Measurements from ENCODE around the gene THG1L. TPM values are rescaled to one million over a fixed set of nuclear protein-coding genes. Genes with fewer than 3 reads are reported as not detected.

The THG1L gene
- total RNA-seq, 1 donor from 2014 or later = 10.7 TPM

DNA sequence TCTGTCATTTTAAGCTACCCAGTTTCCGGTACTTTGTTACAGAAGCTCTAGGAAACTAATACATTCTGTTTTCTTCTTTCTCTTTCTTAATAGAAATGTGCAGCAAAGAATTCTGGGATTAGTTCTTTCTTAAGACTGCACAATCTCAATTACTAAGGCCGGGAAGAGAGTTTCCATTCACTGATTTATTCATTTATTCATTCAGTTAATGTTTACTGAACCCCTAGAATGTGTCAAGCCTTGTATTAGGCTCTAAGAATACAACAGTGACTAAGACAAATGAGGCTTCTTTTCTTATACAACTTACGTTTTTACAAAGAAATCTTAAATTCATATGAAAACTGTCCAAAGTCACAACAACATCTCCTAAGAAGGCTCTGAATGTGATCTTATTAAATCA is 27.5 kb upstream of the THG1L start:
- TF ChIP-seq, protein P1, sequence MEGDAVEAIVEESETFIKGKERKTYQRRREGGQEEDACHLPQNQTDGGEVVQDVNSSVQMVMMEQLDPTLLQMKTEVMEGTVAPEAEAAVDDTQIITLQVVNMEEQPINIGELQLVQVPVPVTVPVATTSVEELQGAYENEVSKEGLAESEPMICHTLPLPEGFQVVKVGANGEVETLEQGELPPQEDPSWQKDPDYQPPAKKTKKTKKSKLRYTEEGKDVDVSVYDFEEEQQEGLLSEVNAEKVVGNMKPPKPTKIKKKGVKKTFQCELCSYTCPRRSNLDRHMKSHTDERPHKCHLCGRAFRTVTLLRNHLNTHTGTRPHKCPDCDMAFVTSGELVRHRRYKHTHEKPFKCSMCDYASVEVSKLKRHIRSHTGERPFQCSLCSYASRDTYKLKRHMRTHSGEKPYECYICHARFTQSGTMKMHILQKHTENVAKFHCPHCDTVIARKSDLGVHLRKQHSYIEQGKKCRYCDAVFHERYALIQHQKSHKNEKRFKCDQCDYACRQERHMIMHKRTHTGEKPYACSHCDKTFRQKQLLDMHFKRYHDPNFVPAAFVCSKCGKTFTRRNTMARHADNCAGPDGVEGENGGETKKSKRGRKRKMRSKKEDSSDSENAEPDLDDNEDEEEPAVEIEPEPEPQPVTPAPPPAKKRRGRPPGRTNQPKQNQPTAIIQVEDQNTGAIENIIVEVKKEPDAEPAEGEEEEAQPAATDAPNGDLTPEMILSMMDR (conservative IDR thresholded peaks at IDR 0.05; ENCODE audit: low read depth, low read length) = no peak
- H3K4me3 ChIP-seq (ENCODE audit: low read depth, low read length) = no peak overlapping the region
- DNase-seq (ENCODE audit: low read depth) = peak; percentile 49

GRCh38 chr5:157708866-157709265 is 22.4 kb upstream of the THG1L start:
- no peak for DNase-seq (ENCODE audit: low read depth)
- H3K4me3 ChIP-seq (ENCODE audit: low read depth, low read length) = no peak overlapping the region
- TF ChIP-seq, protein P1 (conservative IDR thresholded peaks at IDR 0.05; ENCODE audit: low read depth, low read length) = no peak

DNA sequence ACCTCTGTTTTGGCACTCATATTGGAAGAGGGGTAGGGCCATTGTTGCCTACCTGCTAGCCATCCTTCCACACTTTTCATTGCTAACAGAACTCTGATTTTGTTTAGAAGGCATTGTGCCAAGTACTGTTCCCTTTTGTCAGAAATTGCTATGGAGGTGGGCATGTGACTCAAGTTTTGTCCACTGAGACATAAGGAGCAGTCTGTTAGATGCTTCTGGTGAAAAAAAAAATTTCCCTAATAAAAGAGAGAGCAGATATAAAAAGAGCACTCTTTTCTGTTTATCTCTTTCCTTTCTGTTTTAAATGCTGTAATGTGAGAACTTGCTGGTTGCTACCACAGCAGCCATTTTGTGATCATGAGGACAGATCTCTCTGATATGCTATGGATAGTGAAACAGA is 21.9 kb upstream of the THG1L start:
- no peak for DNase-seq (ENCODE audit: low read depth)
- TF ChIP-seq, protein P1 (conservative IDR thresholded peaks at IDR 0.05; ENCODE audit: low read depth, low read length) = no peak
- H3K4me3 ChIP-seq (ENCODE audit: low read depth, low read length) = no peak overlapping the region

DNA sequence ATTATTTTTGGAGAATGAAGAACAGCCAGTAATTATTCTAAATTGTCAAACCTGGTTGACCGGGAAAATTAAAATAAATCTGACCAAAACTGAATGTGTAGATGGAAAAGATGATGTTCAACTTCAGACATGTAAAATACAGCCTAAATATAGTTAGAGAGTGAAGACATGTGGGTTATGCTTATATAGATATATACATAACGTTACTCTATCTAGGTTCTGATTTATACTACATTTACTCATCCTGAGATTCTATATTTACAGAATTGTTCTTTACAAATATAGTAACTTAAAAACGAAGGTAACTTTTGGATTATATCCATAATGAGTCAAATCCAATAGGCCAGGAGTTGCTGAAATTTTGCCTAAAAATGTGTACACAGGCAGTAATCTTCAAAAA is 20.8 kb upstream of the THG1L start:
- TF ChIP-seq, protein P1 (conservative IDR thresholded peaks at IDR 0.05; ENCODE audit: low read depth, low read length) = no peak
- DNase-seq (ENCODE audit: low read depth) = no peak

GRCh38 chr5:157710882-157711281 is 20.3 kb upstream of the THG1L start:
- TF ChIP-seq, protein P1 (conservative IDR thresholded peaks at IDR 0.05; ENCODE audit: low read depth, low read length) = no peak
- H3K4me3 ChIP-seq (ENCODE audit: low read depth, low read length) = no peak overlapping the region
- no peak for DNase-seq (ENCODE audit: low read depth)

More for the DNA sequence above, 20.8 kb upstream of the THG1L start:
- H3K4me3 ChIP-seq (ENCODE audit: low read depth, low read length) = no peak overlapping the region

DNA sequence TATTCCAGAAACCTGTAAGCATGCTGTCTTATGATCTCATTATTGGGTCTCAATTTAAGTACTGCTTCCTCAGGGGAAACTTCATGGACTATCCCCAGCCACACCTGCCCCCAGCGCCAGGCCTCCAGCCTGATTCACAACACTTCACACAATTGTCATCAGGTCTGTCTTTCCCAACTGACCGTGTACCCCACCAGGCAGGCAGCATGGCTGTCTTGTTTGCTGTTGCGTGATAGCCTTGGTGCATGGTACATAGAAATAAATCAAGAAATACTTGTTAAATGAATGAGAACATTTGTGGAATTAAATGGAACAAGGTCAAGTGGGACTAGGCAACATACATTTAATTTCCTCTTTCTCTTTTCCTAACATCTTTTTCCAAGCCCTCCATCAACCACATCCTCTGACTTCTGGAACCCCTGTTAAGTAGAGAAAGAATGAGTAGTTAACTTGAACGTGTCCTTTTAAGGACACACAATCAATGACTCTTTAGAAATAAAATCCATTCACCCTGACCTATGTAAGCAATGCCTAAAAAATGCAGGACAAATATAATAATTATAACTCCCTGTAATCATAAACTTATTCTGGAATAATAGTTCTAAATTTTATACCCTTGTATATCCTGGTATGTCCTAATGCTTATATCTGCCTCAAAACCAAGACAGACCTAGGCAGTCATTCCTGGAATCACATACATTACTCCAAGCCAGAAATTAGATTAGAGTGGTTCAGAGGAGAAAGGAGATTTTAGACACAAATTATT is 17.2 kb upstream of the THG1L start:
- no peak for DNase-seq (ENCODE audit: low read depth)
- TF ChIP-seq, protein P1 (conservative IDR thresholded peaks at IDR 0.05; ENCODE audit: low read depth, low read length) = no peak
- H3K4me3 ChIP-seq (ENCODE audit: low read depth, low read length) = no peak overlapping the region

- no peak overlapping the region for H3K4me3 ChIP-seq (ENCODE audit: low read depth, low read length)
- TF ChIP-seq, protein P1 (conservative IDR thresholded peaks at IDR 0.05; ENCODE audit: low read depth, low read length) = no peak
- no peak for DNase-seq (ENCODE audit: low read depth)
These were observed 16.7 kb upstream of the THG1L start for GRCh38 chr5:157714596-157714864.

Measured in epithelial cell of proximal tubule (primary cell).